Measurements from ENCODE around the gene CCDC191.

Gene CCDC191

DNA sequence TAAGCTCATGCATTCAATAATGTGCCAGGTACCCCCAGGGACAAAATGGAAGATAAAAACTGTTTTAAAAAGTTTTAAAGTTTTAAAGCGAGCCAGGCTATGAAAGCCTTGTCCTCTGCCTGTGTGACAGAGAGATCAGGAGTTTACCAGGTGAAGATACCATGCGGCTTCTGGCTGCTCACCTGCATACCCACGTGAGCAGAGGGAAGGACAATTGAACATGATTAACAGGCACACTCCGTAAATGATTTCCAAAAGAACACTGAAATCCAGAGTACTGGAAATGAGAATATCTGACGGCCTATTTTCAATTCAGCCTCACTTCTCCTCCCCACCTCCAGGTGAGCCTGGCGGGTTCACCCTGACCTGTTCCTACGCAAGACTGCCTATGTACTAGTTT, 42.1 kb downstream of the CCDC191 start:
- H3K27ac ChIP-seq (ENCODE audit: insufficient read depth in 1 of 2, low read depth in 1 of 2, low read length in 2 of 2, poor library complexity in 1 of 2, severe bottlenecking in 2 of 2) = no peak overlapping the region
- ChIA-PET POLR2A (no interaction called here), CTCF (no interaction called here)
- H3K36me3 ChIP-seq (ENCODE audit: control insufficient read depth in 4 of 4, insufficient read depth in 4 of 4, low read length in 3 of 4) = peaks cover 0 to 3% (median 0%) of the 10 kb centered on the region in 4 experiments
- WGBS (ENCODE audit: insufficient coverage) = 100% methylated on average over 6 of the region's 7 CpGs
- DNase-seq = no peak
- H3K4me3 ChIP-seq (ENCODE audit: control insufficient read depth in 1 of 7, extremely low read depth in 1 of 7, insufficient read depth in 4 of 7, low read depth in 2 of 7, low read length in 6 of 7) = no peak overlapping the region
- no peaks in the 10 kb centered on the region for H3K27me3 ChIP-seq (replicated peaks in 2 of 5; ENCODE audit: control insufficient read depth in 4 of 5, insufficient read depth in 5 of 5, low read length in 4 of 5)
- no peaks in the 10 kb centered on the region for H3K4me1 ChIP-seq (ENCODE audit: control extremely low read depth in 1 of 4, control insufficient read depth in 4 of 4, insufficient read depth in 4 of 4, low read length in 3 of 4)
- no peaks in the 10 kb centered on the region for H3K9me3 ChIP-seq (ENCODE audit: control extremely low read depth in 1 of 5, control insufficient read depth in 4 of 5, insufficient read depth in 2 of 5, low read depth in 1 of 5, low read length in 4 of 5)

DNA sequence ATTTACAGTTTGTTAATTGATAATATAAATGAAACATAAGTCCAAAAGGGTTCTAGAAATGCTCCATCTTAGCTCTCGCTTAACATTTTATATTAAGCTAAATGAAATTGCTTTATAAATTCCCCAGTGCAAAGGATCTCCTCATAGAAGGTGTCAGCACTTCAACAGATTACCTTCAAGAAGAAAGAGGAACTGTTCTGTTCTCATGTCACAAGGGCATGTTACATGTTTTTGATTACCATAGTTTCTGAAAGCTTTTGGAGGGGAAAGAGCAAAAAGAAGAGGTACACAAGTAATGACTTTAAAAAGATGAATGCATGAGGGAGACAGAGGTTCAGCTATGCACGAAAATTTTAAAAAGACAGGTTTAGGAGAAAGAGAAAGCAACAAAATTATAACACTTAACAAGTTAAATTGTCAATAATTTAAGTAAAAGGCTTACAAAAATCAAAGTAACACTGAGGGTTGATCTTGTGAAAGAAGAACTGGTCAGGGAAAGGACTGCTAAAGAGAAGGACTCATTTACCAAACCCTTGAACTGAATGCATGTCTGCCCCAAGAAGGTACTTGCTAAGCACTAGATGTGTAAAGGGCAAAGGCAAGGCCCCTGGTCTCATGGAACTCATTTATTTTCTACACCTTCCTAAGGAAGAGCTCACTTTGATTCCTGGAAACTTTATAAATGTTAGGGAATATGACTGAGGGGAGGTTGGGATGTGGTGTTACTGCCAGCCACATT, 45.1 kb downstream of the CCDC191 start:
- peaks cover 0 to 2% (median under 1%) of the 10 kb centered on the region in 4 experiments for H3K36me3 ChIP-seq (ENCODE audit: control insufficient read depth in 4 of 4, insufficient read depth in 4 of 4, low read length in 3 of 4)
- WGBS (ENCODE audit: insufficient coverage) = no CpG with 5 or more reads among the region's 2 CpGs
- ChIA-PET CTCF (interaction anchor here (0.6 to 1.1 kb wide), 3 partner anchors 11 to 204 kb away, joined by 3 to 4 read pairs (median 3); no protein-coding TSS in a partner anchor), POLR2A (no interaction called here)
- no peaks in the 10 kb centered on the region for H3K27me3 ChIP-seq (replicated peaks in 2 of 5; ENCODE audit: control insufficient read depth in 4 of 5, insufficient read depth in 5 of 5, low read length in 4 of 5)
- peak in 2 of 3 donors; percentile 14 to 21 for DNase-seq
- H3K4me1 ChIP-seq (ENCODE audit: control extremely low read depth in 1 of 4, control insufficient read depth in 4 of 4, insufficient read depth in 4 of 4, low read length in 3 of 4) = no peaks in the 10 kb centered on the region
- no peak overlapping the region for H3K4me3 ChIP-seq (ENCODE audit: control insufficient read depth in 1 of 7, extremely low read depth in 1 of 7, insufficient read depth in 4 of 7, low read depth in 2 of 7, low read length in 6 of 7)
- H3K9me3 ChIP-seq (ENCODE audit: control extremely low read depth in 1 of 5, control insufficient read depth in 4 of 5, insufficient read depth in 2 of 5, low read depth in 1 of 5, low read length in 4 of 5) = no peaks in the 10 kb centered on the region
- no peak overlapping the region for H3K27ac ChIP-seq (ENCODE audit: insufficient read depth in 1 of 2, low read depth in 1 of 2, low read length in 2 of 2, poor library complexity in 1 of 2, severe bottlenecking in 2 of 2)

DNA sequence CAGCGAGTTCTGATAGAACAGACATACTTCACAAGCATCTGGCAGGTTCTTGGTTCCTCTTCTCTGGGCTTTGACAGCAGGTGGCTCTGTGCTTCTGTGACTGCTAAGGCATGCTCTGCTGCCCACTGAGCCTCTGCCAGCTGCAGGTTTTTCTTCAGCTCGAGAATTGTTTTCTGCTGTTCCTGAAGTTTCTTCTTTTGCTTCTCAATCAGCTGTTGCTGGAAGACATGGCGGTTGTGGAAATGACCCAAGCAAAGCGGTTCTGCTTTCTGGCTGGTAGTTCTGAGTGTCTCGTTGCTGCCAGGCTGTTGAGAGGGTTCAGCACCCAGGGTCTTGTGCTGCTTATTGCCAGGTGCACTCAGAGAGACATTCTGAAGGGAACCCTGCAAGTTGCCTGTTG, 50.8 kb downstream of the CCDC191 start:
- 95% methylated on average over 5 of the region's 5 CpGs for WGBS (ENCODE audit: insufficient coverage)
- no peak overlapping the region for H3K4me3 ChIP-seq (ENCODE audit: control insufficient read depth in 1 of 7, extremely low read depth in 1 of 7, insufficient read depth in 4 of 7, low read depth in 2 of 7, low read length in 6 of 7)
- POLR2A ChIA-PET = no interaction called here

DNA sequence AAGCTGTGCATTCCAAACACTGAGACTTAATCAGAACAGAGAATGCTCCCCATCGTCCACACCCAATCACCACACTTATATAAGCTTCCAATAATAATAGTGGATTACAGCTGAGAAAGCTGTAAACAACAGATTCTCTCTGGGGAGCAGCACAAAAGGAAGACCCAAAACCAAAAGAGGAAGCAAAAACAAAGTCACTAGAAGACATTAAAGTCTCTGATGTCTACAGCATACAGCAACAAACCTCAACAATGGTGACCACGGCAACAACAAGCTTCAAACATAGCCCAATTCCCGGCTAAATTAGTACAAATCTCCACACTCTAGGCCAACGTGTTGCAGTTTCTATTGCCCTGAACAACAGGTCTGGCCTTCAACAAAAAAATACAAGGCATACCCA, 70.8 kb downstream of the CCDC191 start:
- peak; percentile 14 to 69 (median 61) for DNase-seq
- 93% methylated on average over 3 of the region's 4 CpGs for WGBS (ENCODE audit: insufficient coverage)
- Histone ChIP-seq H3K27ac (ENCODE audit: insufficient read depth in 1 of 2, low read depth in 1 of 2, low read length in 2 of 2, poor library complexity in 1 of 2, severe bottlenecking in 2 of 2) (peak overlapping the region; percentile 4 to 16), H3K4me3 (ENCODE audit: control insufficient read depth in 1 of 7, extremely low read depth in 1 of 7, insufficient read depth in 4 of 7, low read depth in 2 of 7, low read length in 6 of 7) (no peak overlapping the region), H3K27me3 (replicated peaks in 2 of 5; ENCODE audit: control insufficient read depth in 4 of 5, insufficient read depth in 5 of 5, low read length in 4 of 5) (no peaks in the 10 kb centered on the region), H3K36me3 (ENCODE audit: control insufficient read depth in 4 of 4, insufficient read depth in 4 of 4, low read length in 3 of 4) (peaks cover 0 to 9% (median 2%) of the 10 kb centered on the region in 4 experiments), H3K9me3 (ENCODE audit: control extremely low read depth in 1 of 5, control insufficient read depth in 4 of 5, insufficient read depth in 2 of 5, low read depth in 1 of 5, low read length in 4 of 5) (peaks cover 0 to 7% (median 2%) of the 10 kb centered on the region in 5 experiments), H3K4me1 (ENCODE audit: control extremely low read depth in 1 of 4, control insufficient read depth in 4 of 4, insufficient read depth in 4 of 4, low read length in 3 of 4) (peaks cover 0 to 7% (median 4%) of the 10 kb centered on the region in 4 experiments)
- ChIA-PET CTCF (interaction anchor here (0.6 kb wide), 1 partner anchor 306 kb away, joined by 3 read pairs; no protein-coding TSS in a partner anchor), POLR2A (no interaction called here)

More for the DNA sequence above, 50.8 kb downstream of the CCDC191 start:
- CTCF ChIA-PET = no interaction called here
- no peak overlapping the region for H3K27ac ChIP-seq (ENCODE audit: insufficient read depth in 1 of 2, low read depth in 1 of 2, low read length in 2 of 2, poor library complexity in 1 of 2, severe bottlenecking in 2 of 2)
- peak in 2 of 3 donors; percentile 34 to 50 for DNase-seq
- no peaks in the 10 kb centered on the region for H3K4me1 ChIP-seq (ENCODE audit: control extremely low read depth in 1 of 4, control insufficient read depth in 4 of 4, insufficient read depth in 4 of 4, low read length in 3 of 4)
- H3K27me3 ChIP-seq (replicated peaks in 2 of 5; ENCODE audit: control insufficient read depth in 4 of 5, insufficient read depth in 5 of 5, low read length in 4 of 5) = no peaks in the 10 kb centered on the region
- peaks cover 3 to 13% (median 8%) of the 10 kb centered on the region in 4 experiments for H3K36me3 ChIP-seq (ENCODE audit: control insufficient read depth in 4 of 4, insufficient read depth in 4 of 4, low read length in 3 of 4)
- H3K9me3 ChIP-seq (ENCODE audit: control extremely low read depth in 1 of 5, control insufficient read depth in 4 of 5, insufficient read depth in 2 of 5, low read depth in 1 of 5, low read length in 4 of 5) = peaks cover 0 to 9% (median 8%) of the 10 kb centered on the region in 5 experiments

DNA sequence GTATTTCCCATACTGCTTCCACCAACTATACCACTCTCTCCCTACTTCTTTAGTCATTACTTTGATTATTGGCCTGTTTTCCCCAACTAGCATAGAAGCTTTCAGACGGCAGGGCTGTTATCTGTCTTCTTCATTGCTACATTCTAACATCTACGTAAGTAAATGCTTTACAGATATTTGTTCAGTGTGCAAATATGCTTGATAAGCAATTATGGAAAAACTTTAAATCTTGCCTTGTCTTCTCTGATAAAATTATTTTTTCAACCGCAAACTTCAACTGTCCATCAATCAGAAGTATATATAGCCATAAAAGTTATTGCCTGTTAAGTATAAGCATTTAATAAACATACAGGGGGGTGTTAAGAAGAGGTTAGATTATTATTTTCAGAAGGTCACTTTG, 72.8 kb downstream of the CCDC191 start:
- peaks cover 2 to 18% (median 5%) of the 10 kb centered on the region in 4 experiments for H3K36me3 ChIP-seq (ENCODE audit: control insufficient read depth in 4 of 4, insufficient read depth in 4 of 4, low read length in 3 of 4)
- H3K9me3 ChIP-seq (ENCODE audit: control extremely low read depth in 1 of 5, control insufficient read depth in 4 of 5, insufficient read depth in 2 of 5, low read depth in 1 of 5, low read length in 4 of 5) = peaks cover 0 to 7% (median 0%) of the 10 kb centered on the region in 5 experiments
- peaks cover 0 to 7% (median 4%) of the 10 kb centered on the region in 4 experiments for H3K4me1 ChIP-seq (ENCODE audit: control extremely low read depth in 1 of 4, control insufficient read depth in 4 of 4, insufficient read depth in 4 of 4, low read length in 3 of 4)
- H3K27me3 ChIP-seq (replicated peaks in 2 of 5; ENCODE audit: control insufficient read depth in 4 of 5, insufficient read depth in 5 of 5, low read length in 4 of 5) = no peaks in the 10 kb centered on the region
- no peak overlapping the region for H3K4me3 ChIP-seq (ENCODE audit: control insufficient read depth in 1 of 7, extremely low read depth in 1 of 7, insufficient read depth in 4 of 7, low read depth in 2 of 7, low read length in 6 of 7)
- no peak for DNase-seq
- H3K27ac ChIP-seq (ENCODE audit: insufficient read depth in 1 of 2, low read depth in 1 of 2, low read length in 2 of 2, poor library complexity in 1 of 2, severe bottlenecking in 2 of 2) = no peak overlapping the region
- ChIA-PET POLR2A (no interaction called here), CTCF (no interaction called here)
- no CpG with 5 or more reads among the region's 3 CpGs for WGBS (ENCODE audit: insufficient coverage)

DNA sequence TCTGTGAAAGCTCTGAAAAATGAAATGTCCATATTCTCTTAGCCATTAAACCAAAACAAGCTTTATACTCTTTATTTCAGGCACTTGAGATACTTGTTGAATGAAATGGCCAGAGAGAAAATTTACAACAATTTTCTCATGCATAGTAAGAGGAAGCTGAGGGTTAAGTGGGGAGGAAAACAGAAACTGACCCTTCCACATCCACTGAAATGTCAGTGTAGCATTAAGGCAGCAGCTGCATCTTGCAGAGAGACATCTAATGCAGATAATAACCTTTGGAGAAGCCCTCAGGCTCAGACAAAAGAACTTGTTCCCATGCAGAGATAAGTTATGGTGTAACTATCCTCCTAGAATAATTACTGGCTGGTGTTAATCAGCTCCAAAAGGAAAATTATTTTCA, 74.5 kb downstream of the CCDC191 start:
- no peak overlapping the region for H3K27ac ChIP-seq (ENCODE audit: insufficient read depth in 1 of 2, low read depth in 1 of 2, low read length in 2 of 2, poor library complexity in 1 of 2, severe bottlenecking in 2 of 2)
- H3K36me3 ChIP-seq (ENCODE audit: control insufficient read depth in 4 of 4, insufficient read depth in 4 of 4, low read length in 3 of 4) = peaks cover 2 to 20% (median 6%) of the 10 kb centered on the region in 4 experiments
- peaks cover 0 to 7% (median 0%) of the 10 kb centered on the region in 5 experiments for H3K9me3 ChIP-seq (ENCODE audit: control extremely low read depth in 1 of 5, control insufficient read depth in 4 of 5, insufficient read depth in 2 of 5, low read depth in 1 of 5, low read length in 4 of 5)
- ChIA-PET POLR2A (no interaction called here), CTCF (interaction anchor here (1.0 to 1.1 kb wide), 2 partner anchors 8 to 9 kb away, joined by 3 to 4 read pairs; no protein-coding TSS in a partner anchor)
- no peaks in the 10 kb centered on the region for H3K27me3 ChIP-seq (replicated peaks in 2 of 5; ENCODE audit: control insufficient read depth in 4 of 5, insufficient read depth in 5 of 5, low read length in 4 of 5)
- no peak for DNase-seq
- H3K4me1 ChIP-seq (ENCODE audit: control extremely low read depth in 1 of 4, control insufficient read depth in 4 of 4, insufficient read depth in 4 of 4, low read length in 3 of 4) = peaks cover 0 to 7% (median 4%) of the 10 kb centered on the region in 4 experiments
- H3K4me3 ChIP-seq (ENCODE audit: control insufficient read depth in 1 of 7, extremely low read depth in 1 of 7, insufficient read depth in 4 of 7, low read depth in 2 of 7, low read length in 6 of 7) = no peak overlapping the region

DNA sequence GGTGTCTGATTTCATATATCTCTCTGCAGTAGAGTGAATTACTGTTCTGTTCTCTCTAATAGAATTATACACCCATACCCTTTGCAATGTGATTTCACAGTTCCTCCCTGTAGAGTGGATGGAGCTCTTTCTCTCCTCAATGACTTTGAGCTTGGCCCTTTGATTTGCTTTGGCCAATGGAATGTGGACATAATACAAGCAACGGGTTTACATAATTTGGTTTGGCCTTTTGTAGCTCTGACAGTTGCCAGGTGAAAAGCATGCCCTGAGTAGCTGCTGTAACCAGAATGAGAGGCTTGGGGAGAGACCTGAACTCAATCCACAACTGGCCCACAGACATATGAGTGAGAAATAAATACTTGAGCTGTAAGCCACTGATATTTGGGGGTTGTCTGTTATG, 76.4 kb downstream of the CCDC191 start:
- peaks cover 0 to 3% (median 2%) of the 10 kb centered on the region in 5 experiments for H3K9me3 ChIP-seq (ENCODE audit: control extremely low read depth in 1 of 5, control insufficient read depth in 4 of 5, insufficient read depth in 2 of 5, low read depth in 1 of 5, low read length in 4 of 5)
- CTCF ChIA-PET = interaction anchor here (1.4 kb wide), 1 partner anchor 18 kb away, joined by 3 read pairs; no protein-coding TSS in a partner anchor
- no peak overlapping the region for H3K27ac ChIP-seq (ENCODE audit: insufficient read depth in 1 of 2, low read depth in 1 of 2, low read length in 2 of 2, poor library complexity in 1 of 2, severe bottlenecking in 2 of 2)
- DNase-seq = no peak
- 100% methylated on average over 1 of the region's 1 CpG for WGBS (ENCODE audit: insufficient coverage)
- H3K27me3 ChIP-seq (replicated peaks in 2 of 5; ENCODE audit: control insufficient read depth in 4 of 5, insufficient read depth in 5 of 5, low read length in 4 of 5) = no peaks in the 10 kb centered on the region
- no peak overlapping the region for H3K4me3 ChIP-seq (ENCODE audit: control insufficient read depth in 1 of 7, extremely low read depth in 1 of 7, insufficient read depth in 4 of 7, low read depth in 2 of 7, low read length in 6 of 7)
- H3K36me3 ChIP-seq (ENCODE audit: control insufficient read depth in 4 of 4, insufficient read depth in 4 of 4, low read length in 3 of 4) = peaks cover 2 to 21% (median 5%) of the 10 kb centered on the region in 4 experiments
- POLR2A ChIA-PET = no interaction called here
- H3K4me1 ChIP-seq (ENCODE audit: control extremely low read depth in 1 of 4, control insufficient read depth in 4 of 4, insufficient read depth in 4 of 4, low read length in 3 of 4) = peaks cover 0 to 6% (median under 1%) of the 10 kb centered on the region in 4 experiments

All from common myeloid progenitor, CD34-positive (primary cell).